Measurements from ENCODE around the gene TRIP10.
"Not testable (repeated sequence)": the region's sequence is repeated elsewhere in the genome, so short reads cannot be mapped to it uniquely, and the experiment has no call there.

DNA sequence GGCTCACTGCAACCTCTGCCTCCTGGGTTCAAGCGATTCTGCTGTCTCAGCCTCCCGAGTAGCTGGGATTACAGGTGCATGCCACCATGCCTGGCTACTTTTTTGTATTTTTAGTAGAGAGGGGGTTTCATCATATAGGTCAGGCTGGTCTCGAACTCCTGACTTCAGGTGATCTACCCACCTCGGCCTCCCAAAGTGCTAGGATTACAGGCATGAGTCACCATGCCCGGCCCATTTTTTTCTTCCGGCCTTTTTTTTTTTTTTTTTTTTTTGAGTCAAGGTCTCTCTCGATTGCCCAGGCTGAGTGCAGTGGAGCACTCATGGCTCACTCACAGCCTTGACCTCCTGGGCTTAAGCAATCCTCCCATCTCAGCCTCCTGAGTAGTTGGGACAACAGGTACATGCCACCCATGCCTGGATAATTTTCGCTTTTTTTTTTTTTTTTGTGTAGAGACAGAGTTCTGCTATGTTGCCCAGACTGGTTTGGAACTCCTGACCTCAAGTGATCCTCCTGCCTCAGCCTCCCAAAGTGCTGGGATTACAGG, 22.8 kb downstream of the TRIP10 start:
- TF ChIP-seq CTCF, POLR2A (IDR thresholded peaks at IDR 0.05): not testable (repeated sequence)

All from thyroid gland (tissue), 4 donors.